HG02763 (cell line): ENCODE data around the gene ZNF638.

ENCODE experiments used
- ATAC-seq: cut with Tn5 transposase; IDR thresholded peaks from one replicate; pipeline ENCODE4 v1.9.1; 2021; ENCODE audit warnings: mild to moderate bottlenecking, moderate library complexity; ENCODE audit not compliant: unreplicated experiment

ZNF638 gene

GRCh38 chr2:71336384-71336783, 4.8 kb downstream of the ZNF638 start:
- ATAC-seq: no peak

GRCh38 chr2:71336802-71337201, 5.2 kb downstream of the ZNF638 start:
- no peak for ATAC-seq

- no peak for ATAC-seq
Observed at GRCh38 chr2:71337776-71338175, 6.2 kb downstream of the ZNF638 start.

DNA sequence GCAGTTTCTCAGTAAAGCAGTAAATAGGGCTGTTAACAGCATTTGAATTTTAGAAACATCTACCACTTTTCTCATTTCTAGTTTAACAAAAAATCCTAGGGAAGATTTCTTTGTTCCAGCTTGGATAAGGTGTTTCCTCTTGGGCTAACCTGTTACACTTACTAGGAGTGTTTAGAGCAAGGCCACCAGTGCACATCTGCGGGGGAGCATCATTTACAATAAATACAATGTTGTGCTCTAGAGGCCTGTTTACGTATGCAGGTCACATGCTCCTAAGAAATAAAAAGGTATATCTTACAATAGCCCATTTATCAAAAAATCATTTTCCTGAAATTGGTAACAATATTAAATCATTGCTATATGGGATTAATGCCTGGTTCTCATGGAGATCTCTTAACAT, 8.1 kb downstream of the ZNF638 start:
- ATAC-seq: no peak

DNA sequence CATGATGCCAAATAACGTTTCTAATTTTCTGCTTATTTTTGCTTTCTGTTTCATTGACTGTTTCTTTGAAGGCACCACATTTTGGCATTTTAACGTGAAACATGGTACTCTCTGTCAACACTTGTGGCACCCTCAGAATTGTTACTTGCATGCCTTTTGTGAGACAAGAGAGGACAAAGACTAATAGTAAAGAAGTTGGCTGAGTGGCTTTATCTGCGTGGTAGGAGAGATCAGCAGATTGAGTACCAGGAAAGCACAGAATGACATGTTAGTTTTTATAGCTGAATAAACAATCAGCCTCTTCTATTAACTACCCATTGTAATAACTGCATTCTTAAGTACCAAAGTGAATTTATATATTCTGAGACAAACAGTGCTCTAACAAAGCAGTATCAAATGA, 8.6 kb downstream of the ZNF638 start:
- no peak for ATAC-seq

DNA sequence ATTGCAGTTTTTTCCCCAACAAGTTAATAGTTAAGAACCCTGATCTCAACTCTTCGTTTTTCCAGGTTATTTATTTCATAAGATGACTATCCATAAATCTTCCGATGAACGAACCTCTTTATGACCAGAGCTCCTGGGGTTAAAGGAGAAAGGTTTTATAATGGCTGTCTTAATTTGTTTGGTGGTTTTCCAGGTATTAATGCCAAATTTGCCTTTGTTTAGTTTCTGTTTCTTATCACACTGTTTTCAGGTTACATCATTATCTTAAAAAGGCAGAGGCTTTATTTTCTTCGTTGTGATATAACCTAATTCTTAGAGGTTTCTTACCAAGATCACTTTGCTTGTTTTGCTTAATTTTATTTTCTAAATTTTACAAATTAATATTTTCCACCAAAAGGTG, 10.1 kb downstream of the ZNF638 start:
- ATAC-seq: no peak

- no peak for ATAC-seq
Observed at GRCh38 chr2:71346065-71346464, 14.5 kb downstream of the ZNF638 start.

- ATAC-seq: no peak
Observed at GRCh38 chr2:71347517-71347916, 15.9 kb downstream of the ZNF638 start.

- no peak for ATAC-seq
Observed at GRCh38 chr2:71348302-71348701, 16.7 kb downstream of the ZNF638 start.

DNA sequence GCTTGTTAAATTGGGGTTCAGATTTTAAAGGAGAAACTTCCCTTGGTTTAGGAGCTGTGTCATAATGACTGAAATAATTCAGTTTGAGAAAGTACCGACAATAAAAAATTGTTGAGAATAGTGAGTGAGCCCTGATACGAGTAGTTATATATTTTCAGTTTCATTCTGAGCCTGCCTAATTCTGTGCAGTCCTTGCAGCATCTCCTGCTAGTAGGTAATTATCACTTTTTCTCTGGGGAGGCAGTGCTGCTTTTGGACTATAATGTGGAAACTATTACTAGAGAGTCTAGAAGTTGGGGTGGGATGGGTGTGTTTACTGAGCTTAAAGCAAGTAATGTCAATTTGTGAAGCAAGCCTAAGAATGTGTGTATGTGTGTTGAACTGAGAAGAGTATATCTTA, 21.7 kb downstream of the ZNF638 start:
- no peak for ATAC-seq

DNA sequence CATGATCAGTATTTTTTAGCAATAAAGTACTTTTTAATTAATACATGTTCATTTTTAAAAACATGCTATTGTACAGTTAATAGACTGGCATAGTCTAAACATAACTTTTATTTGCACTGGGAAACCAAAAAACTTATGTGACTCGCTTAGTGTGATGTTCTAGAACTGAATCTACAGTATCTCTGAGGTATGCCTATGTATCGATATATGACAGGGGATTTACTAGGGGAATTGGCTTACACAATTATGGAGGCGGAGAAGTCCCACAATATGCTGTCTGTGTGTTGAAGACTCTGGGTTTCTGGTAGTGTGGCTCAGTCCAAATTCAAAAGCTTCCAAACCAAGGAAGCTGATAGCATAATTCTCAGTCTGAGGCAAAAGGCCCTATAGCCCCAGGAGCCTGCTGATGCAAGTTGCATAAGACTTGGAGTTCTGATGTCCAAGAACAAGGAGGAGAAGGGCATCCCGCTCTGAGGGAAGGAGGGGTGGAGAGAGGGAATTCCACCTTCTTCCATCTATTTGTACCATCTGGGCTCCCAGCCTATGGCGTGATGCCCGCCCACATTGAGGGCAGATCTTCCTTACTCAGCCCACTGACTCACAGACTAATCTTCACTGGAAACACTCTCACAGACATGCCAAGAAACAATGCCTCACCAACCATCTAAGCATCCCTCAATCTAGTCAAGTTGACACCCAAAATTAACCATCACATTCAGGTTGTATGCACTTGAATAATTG, 27.5 kb downstream of the ZNF638 start:
- no peak for ATAC-seq

GRCh38 chr2:71360434-71360975, 28.9 kb downstream of the ZNF638 start:
- ATAC-seq: no peak

- ATAC-seq: no peak
Observed at GRCh38 chr2:71361631-71362030, 30.0 kb downstream of the ZNF638 start.

DNA sequence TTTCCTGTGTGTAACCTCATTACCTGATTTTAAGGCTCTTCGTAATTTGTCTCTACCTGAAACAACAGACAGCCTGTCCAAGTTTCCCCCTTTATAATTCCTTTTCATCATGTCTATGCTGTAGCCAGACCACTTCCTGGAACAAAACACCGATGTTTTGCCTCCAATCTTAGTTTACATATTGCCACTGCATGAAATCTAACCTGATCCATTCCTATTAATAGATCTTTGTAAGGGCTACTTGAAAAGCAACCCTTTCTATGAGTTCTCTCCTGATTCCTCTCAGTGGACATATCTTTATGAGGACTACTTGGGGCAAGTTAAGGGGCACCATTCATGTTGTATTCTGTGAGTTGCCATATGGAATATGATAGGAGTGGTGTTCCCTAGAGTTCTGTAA, 30.9 kb downstream of the ZNF638 start:
- no peak for ATAC-seq

GRCh38 chr2:71370015-71370414, 38.4 kb downstream of the ZNF638 start:
- ATAC-seq: no peak

GRCh38 chr2:71372042-71372441, 40.5 kb downstream of the ZNF638 start:
- ATAC-seq: no peak

GRCh38 chr2:71379086-71379485, 47.5 kb downstream of the ZNF638 start:
- no peak for ATAC-seq

- ATAC-seq: no peak
Observed at GRCh38 chr2:71380665-71381064, 49.1 kb downstream of the ZNF638 start.

DNA sequence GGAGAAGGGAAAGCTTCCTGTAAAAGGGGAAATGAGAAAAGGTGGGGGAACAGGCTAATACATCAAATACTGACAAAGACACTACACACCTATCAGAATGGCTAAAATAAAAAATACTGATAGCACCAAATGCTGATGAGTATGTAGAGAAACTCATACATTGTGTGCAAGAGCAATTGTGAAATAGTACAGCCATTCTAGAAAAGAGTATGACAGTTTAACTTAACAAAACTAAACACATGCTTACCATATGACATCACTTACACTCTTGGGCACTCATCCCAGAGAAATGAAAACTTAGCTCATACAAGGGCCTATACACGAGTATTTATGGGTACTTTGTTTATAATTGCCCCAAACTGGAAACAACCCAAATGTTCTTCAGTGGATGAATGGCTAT, 53.4 kb downstream of the ZNF638 start:
- no peak for ATAC-seq

DNA sequence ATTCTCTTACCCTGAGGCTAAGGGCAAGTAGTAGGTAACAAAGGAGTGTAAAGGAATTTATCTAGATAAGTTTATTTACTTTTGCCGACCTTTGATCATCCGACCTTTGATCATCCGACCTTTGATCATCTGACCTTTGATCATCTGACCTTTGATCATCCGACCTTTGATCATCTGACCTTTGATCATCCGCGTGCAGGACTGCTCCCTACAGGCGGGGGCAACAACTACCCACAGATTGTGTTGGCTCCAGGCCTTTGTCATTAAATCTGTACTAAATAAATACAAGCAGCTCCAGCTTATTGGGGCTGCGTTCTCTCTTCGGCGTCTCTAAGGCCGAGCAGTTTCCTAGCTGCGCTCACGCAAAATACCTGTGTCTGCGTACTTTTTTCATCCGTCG, 56.6 kb downstream of the ZNF638 start:
- no peak for ATAC-seq

GRCh38 chr2:71389384-71390072, 57.9 kb downstream of the ZNF638 start:
- no peak for ATAC-seq

DNA sequence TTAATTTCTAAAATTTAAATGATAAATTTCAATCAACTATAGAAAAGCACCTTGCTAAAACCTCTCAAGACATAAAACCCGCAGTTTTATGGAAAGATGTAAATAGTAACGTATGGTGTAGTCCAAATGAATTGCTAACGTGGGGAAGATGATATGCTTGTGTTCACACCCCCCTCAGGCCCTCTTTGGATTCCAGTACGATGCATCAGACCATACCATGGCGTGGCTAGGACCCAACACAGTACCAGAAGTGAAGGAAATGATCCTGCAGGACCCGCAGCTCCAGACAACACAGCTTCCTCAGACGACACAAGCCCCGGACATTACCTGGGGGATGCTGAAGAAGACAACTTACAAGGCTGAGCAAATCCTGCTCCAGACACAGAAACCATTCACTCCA, 61.6 kb downstream of the ZNF638 start:
- ATAC-seq: no peak
